Measurements from ENCODE around the gene FIG4. TPM values are rescaled to one million over a fixed set of nuclear protein-coding genes. Genes with fewer than 3 reads are reported as not detected.
"Not testable (repeated sequence)": the region's sequence is repeated elsewhere in the genome, so short reads cannot be mapped to it uniquely, and the experiment has no call there.

Gene FIG4
- total RNA-seq, 4 donors from 2014 or later: 12.5 to 23.0 (median 19.3) TPM

DNA sequence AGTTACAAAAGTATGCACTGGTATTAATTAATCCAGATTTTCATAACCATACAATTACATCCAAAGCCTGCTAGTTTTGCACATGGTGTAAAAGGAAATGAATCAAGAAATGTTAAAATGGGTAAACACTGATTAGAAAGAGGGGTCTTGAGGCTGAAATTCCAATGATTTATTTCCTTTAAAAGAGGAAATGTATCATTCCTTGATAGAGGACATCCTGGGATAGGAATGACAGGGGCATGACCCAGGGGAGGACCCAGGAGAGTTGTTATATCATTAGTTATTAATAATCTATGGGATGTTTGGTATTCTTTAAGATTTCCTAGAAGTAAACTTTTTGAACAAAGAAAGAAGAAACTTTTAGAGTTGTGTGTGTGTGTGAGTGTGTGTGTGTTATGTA, 18.3 kb upstream of the FIG4 start:
- Histone ChIP-seq H3K27me3 (no peaks in the 10 kb centered on the region), H3K4me1 (no peaks in the 10 kb centered on the region), H3K27ac (no peak overlapping the region), H3K9me3 (no peaks in the 10 kb centered on the region), H3K4me3 (no peak overlapping the region), H3K36me3 (peaks cover 0 to 19% of the 10 kb centered on the region in 2 donors)
- ATAC-seq: no peak
- no peak for TF ChIP-seq POLR2A (IDR thresholded peaks at IDR 0.05)
- TF ChIP-seq EP300 (IDR thresholded peaks at IDR 0.05): no peak
- no peak for TF ChIP-seq POLR2AphosphoS5 (IDR thresholded peaks at IDR 0.05)
- TF ChIP-seq, protein P1, sequence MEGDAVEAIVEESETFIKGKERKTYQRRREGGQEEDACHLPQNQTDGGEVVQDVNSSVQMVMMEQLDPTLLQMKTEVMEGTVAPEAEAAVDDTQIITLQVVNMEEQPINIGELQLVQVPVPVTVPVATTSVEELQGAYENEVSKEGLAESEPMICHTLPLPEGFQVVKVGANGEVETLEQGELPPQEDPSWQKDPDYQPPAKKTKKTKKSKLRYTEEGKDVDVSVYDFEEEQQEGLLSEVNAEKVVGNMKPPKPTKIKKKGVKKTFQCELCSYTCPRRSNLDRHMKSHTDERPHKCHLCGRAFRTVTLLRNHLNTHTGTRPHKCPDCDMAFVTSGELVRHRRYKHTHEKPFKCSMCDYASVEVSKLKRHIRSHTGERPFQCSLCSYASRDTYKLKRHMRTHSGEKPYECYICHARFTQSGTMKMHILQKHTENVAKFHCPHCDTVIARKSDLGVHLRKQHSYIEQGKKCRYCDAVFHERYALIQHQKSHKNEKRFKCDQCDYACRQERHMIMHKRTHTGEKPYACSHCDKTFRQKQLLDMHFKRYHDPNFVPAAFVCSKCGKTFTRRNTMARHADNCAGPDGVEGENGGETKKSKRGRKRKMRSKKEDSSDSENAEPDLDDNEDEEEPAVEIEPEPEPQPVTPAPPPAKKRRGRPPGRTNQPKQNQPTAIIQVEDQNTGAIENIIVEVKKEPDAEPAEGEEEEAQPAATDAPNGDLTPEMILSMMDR (IDR thresholded peaks at IDR 0.05): no peak

DNA sequence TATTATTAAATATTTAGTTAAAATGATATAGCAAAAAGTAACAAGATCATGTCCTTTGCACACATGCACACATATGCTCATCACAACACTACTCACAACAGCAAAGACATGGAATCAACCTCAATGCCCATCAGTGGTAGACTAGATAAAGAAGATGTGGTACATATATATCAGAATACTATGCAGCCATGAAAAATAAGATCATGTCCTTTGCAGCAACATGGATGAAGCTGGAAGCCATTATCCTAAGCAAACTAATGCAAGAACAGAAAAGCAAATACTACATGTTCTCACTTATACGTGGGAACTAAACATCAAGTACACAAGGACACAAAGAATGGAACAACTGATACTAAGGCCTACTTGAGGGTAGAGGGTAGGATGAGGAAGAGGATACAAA, 14.4 kb upstream of the FIG4 start:
- WGBS, 2 donors (ENCODE audit: low coverage in 1 of 2): 100% methylated on average over 1 of the region's 1 CpG; no CpG with 5 or more reads in 1 of the 2 donors
- TF ChIP-seq POLR2AphosphoS5 (IDR thresholded peaks at IDR 0.05) (no peak), POLR2A (IDR thresholded peaks at IDR 0.05) (no peak), EP300 (IDR thresholded peaks at IDR 0.05) (no peak)
- TF ChIP-seq, protein P1 (IDR thresholded peaks at IDR 0.05): no peak
- no peak overlapping the region for H3K27ac ChIP-seq
- no peaks in the 10 kb centered on the region for H3K27me3 ChIP-seq
- H3K36me3 ChIP-seq: peaks cover 0 to 3% of the 10 kb centered on the region in 2 donors
- ATAC-seq: no peak
- no peaks in the 10 kb centered on the region for H3K9me3 ChIP-seq
- no peaks in the 10 kb centered on the region for H3K4me1 ChIP-seq
- no peak overlapping the region for H3K4me3 ChIP-seq

DNA sequence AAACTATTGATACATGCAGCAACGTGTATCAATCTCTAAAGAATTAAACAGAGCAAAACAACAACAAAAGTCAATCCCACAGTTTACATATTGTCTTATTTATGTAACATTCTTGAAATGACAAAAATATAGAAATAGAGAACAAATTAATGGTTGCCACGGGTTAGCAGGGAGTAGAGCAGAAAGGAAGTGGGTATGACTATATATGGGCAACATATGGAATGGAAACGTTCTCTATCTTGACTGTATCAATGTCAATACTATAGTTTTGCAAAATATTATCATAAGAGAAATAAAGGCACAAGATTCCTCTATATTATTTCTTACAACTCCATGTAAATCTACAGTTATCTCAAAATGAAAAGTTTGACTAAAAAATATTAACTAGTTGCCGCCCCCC, 12.9 kb upstream of the FIG4 start:
- Histone ChIP-seq H3K27ac (no peak overlapping the region), H3K4me1 (no peaks in the 10 kb centered on the region), H3K4me3 (no peak overlapping the region), H3K9me3 (no peaks in the 10 kb centered on the region), H3K36me3 (no peaks in the 10 kb centered on the region), H3K27me3 (no peaks in the 10 kb centered on the region)
- ATAC-seq: no peak
- WGBS, 2 donors (ENCODE audit: low coverage in 1 of 2): 67 to 76% methylated on average over 3 to 4 of the region's 4 CpGs
- TF ChIP-seq, protein P1 (IDR thresholded peaks at IDR 0.05): no peak
- no peak for TF ChIP-seq EP300 (IDR thresholded peaks at IDR 0.05)
- TF ChIP-seq POLR2AphosphoS5 (IDR thresholded peaks at IDR 0.05): no peak
- no peak for TF ChIP-seq POLR2A (IDR thresholded peaks at IDR 0.05)

DNA sequence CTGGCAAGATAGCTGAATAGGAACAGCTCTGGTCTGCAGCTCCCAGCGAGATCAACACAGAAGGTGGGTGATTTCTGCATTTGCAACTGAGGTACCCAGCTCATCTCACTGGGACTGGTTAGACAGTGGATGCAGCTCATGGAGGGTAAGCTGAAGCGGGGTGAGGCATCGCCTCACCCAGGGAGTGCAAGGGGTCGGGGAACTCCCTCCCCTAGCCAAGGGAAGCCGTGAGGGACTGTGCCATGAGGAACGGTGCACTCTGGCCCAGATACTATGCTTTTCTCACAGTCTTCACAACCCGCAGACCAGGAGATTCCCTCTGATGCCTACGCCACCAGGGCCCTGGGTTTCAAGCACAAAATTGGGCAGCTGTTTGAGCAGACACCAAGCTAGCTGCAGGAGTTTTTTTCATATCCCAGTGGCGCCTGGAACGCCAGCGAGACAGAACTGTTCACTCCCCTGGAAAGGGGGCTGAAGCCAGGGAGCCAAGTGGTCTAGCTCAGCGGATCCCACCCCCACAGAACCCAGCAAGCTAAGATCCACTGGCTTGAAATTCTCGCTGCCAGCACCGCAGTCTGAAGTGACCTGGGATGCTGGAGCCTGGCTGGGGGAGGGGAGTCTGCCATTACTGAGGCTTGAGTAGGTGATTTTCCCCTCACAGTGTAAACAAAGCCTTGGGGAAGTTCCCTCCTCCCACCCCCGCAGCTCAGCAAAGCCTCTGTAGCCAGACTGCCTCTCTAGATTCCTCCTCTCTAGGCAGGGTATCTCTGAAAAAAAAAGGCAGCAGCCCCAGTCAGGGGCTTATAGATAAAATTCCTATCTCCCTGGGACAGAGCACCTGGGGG, 12.2 kb upstream of the FIG4 start:
- H3K27me3 ChIP-seq, H3K36me3 ChIP-seq, H3K4me1 ChIP-seq, H3K9me3 ChIP-seq, ATAC-seq, H3K4me3 ChIP-seq, H3K27ac ChIP-seq: not testable (repeated sequence)
- WGBS, 2 donors (ENCODE audit: low coverage in 1 of 2): 67% methylated on average over 4 of the region's 15 CpGs; no CpG with 5 or more reads in 1 of the 2 donors

DNA sequence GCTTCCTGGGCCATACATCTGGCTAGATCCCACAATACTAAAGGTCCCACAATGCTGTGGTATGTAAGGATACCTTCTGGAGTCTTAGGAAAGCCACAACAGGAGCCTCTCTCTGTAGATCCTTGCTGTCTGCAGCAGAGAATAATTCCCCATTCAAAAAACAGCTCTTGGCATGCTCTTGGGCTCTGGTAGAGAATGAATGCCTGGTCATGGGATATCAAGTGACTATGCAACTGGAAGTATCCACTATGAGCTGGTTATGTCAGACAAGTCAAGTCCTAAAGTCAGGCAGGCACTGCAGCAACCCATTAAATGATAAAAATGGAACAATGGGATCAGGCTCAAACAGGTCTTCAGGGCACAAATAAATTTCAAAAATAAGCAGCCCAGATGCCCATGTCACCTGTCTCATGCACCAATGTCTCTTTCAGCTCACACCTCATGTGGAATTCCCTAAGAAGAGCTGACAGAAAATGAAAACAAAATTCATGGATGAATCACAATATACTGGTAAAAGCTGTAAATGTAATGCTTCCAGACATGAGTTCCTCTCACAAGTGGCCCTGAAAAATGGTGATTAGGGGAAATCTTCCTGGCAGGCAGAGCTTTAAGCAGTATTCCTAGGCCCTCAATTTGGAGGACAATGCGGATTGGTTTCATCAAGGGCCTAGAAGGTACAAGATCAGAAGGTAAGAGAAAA, 4.4 kb upstream of the FIG4 start:
- no peaks in the 10 kb centered on the region for H3K36me3 ChIP-seq
- no peak for ATAC-seq
- H3K27ac ChIP-seq: no peak overlapping the region
- H3K9me3 ChIP-seq: peaks cover 0 to 3% (median 0%) of the 10 kb centered on the region in 3 donors
- peaks cover 0 to 17% (median 0%) of the 10 kb centered on the region in 3 donors for H3K4me1 ChIP-seq
- WGBS, 2 donors (ENCODE audit: low coverage in 1 of 2): 100% methylated on average over 1 of the region's 1 CpG
- H3K27me3 ChIP-seq: no peaks in the 10 kb centered on the region
- no peak for TF ChIP-seq EP300 (IDR thresholded peaks at IDR 0.05)
- TF ChIP-seq, protein P1 (IDR thresholded peaks at IDR 0.05): no peak
- no peak for TF ChIP-seq POLR2AphosphoS5 (IDR thresholded peaks at IDR 0.05)
- TF ChIP-seq POLR2A (IDR thresholded peaks at IDR 0.05): no peak
- no peak overlapping the region for H3K4me3 ChIP-seq

Data from gastroesophageal sphincter (tissue), 4 donors.